ENCODE data around the gene PARD3.

Gene PARD3

GRCh38 chr10:34593374-34593890 is 221.7 kb downstream of the PARD3 start:
- TF ChIP-seq, protein P1, sequence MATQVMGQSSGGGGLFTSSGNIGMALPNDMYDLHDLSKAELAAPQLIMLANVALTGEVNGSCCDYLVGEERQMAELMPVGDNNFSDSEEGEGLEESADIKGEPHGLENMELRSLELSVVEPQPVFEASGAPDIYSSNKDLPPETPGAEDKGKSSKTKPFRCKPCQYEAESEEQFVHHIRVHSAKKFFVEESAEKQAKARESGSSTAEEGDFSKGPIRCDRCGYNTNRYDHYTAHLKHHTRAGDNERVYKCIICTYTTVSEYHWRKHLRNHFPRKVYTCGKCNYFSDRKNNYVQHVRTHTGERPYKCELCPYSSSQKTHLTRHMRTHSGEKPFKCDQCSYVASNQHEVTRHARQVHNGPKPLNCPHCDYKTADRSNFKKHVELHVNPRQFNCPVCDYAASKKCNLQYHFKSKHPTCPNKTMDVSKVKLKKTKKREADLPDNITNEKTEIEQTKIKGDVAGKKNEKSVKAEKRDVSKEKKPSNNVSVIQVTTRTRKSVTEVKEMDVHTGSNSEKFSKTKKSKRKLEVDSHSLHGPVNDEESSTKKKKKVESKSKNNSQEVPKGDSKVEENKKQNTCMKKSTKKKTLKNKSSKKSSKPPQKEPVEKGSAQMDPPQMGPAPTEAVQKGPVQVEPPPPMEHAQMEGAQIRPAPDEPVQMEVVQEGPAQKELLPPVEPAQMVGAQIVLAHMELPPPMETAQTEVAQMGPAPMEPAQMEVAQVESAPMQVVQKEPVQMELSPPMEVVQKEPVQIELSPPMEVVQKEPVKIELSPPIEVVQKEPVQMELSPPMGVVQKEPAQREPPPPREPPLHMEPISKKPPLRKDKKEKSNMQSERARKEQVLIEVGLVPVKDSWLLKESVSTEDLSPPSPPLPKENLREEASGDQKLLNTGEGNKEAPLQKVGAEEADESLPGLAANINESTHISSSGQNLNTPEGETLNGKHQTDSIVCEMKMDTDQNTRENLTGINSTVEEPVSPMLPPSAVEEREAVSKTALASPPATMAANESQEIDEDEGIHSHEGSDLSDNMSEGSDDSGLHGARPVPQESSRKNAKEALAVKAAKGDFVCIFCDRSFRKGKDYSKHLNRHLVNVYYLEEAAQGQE (IDR thresholded peaks at IDR 0.05; ENCODE audit: insufficient read depth in 1 of 2, low read depth in 2 of 2, low read length in 2 of 2) = no peak
- TF ChIP-seq FOXP2 (optimal IDR thresholded peaks at IDR 0.05; ENCODE audit: borderline replicate concordance, extremely low read depth, extremely low read length, insufficient read depth) = no peak
- TF ChIP-seq TAF1 (IDR thresholded peaks at IDR 0.05; ENCODE audit: borderline replicate concordance, insufficient read depth, low read length) = no peak
- no peak for TF ChIP-seq POLR2AphosphoS5 (IDR thresholded peaks at IDR 0.05; ENCODE audit: low read depth, low read length)
- TF ChIP-seq SIN3A (IDR thresholded peaks at IDR 0.05; ENCODE audit: borderline replicate concordance, insufficient read depth, low read length) = no peak

DNA sequence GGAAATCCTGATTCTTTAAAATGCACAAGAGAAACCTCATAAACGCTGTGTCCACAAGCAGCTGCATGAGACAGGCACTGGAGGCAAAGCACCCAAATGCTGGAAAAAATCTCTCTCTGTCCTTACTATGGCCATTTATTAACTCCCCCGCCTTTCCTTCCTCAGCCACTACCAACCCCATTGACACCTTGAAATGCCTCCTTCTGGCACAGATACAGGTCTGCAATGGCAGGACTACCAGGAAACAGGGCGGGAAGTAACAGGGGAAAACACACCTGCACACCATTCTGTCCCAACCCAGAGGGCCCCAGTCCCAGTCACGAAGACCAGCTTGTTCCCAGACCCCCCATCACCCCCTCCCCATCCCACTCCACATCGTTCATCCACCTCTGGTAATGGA is 224.3 kb downstream of the PARD3 start:
- TF ChIP-seq, protein P1 (IDR thresholded peaks at IDR 0.05; ENCODE audit: insufficient read depth in 1 of 2, low read depth in 2 of 2, low read length in 2 of 2) = no peak
- no peak for TF ChIP-seq TAF1 (IDR thresholded peaks at IDR 0.05; ENCODE audit: borderline replicate concordance, insufficient read depth, low read length)
- no peak for TF ChIP-seq POLR2AphosphoS5 (IDR thresholded peaks at IDR 0.05; ENCODE audit: low read depth, low read length)
- TF ChIP-seq FOXP2 (optimal IDR thresholded peaks at IDR 0.05; ENCODE audit: borderline replicate concordance, extremely low read depth, extremely low read length, insufficient read depth) = no peak

DNA sequence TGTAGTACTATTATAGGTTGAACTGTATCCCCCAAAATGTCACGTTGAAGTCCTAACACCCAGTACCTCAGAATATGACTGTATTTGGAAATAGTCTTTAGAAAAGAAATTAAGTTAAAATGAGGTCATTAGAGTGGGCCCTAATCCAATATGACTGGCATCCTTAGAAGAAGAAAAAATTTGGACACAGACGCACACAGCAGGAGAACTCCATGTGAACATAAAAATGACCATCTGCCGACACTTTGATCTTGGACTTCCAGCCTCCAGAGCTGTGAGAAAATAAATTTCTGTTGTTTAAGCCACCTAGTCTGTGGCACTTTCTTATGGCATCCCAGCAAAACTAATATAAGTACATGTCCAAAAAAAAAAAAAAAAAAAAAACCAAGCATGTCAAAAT is 225.8 kb downstream of the PARD3 start:
- TF ChIP-seq FOXP2 (optimal IDR thresholded peaks at IDR 0.05; ENCODE audit: borderline replicate concordance, extremely low read depth, extremely low read length, insufficient read depth) (no peak), TAF1 (IDR thresholded peaks at IDR 0.05; ENCODE audit: borderline replicate concordance, insufficient read depth, low read length) (no peak), SIN3A (IDR thresholded peaks at IDR 0.05; ENCODE audit: borderline replicate concordance, insufficient read depth, low read length) (no peak), POLR2AphosphoS5 (IDR thresholded peaks at IDR 0.05; ENCODE audit: low read depth, low read length) (no peak)
- TF ChIP-seq, protein P1 (IDR thresholded peaks at IDR 0.05; ENCODE audit: insufficient read depth in 1 of 2, low read depth in 2 of 2, low read length in 2 of 2) = no peak

- TF ChIP-seq SIN3A (IDR thresholded peaks at IDR 0.05; ENCODE audit: borderline replicate concordance, insufficient read depth, low read length) (no peak), FOXP2 (optimal IDR thresholded peaks at IDR 0.05; ENCODE audit: borderline replicate concordance, extremely low read depth, extremely low read length, insufficient read depth) (no peak), POLR2AphosphoS5 (IDR thresholded peaks at IDR 0.05; ENCODE audit: low read depth, low read length) (no peak), TAF1 (IDR thresholded peaks at IDR 0.05; ENCODE audit: borderline replicate concordance, insufficient read depth, low read length) (no peak)
- TF ChIP-seq, protein P1 (IDR thresholded peaks at IDR 0.05; ENCODE audit: insufficient read depth in 1 of 2, low read depth in 2 of 2, low read length in 2 of 2) = no peak
Measured at GRCh38 chr10:34587680-34588019, 227.4 kb downstream of the PARD3 start.
